ENCODE results near the gene SDCCAG8. TPM values are rescaled to one million over a fixed set of nuclear protein-coding genes. Genes with fewer than 3 reads are reported as not detected.

Gene SDCCAG8
- total and polyA plus RNA-seq, 2 of the 8 experiments (the other 6 are each of a cell fraction or from before 2014, with no cell fraction given), result 15.6 to 21.0 TPM

GRCh38 chr1:243269461-243269801 lies 13.6 kb downstream of the SDCCAG8 start:
- FAIRE-seq (no peak), DNase-seq (ENCODE audit: low read depth in 1 of 2, low spot score in 2 of 2) (no peak)
- Histone ChIP-seq H4K8ac (ENCODE audit: extremely low read depth, insufficient read depth, low read length) (no peak overlapping the region), H2AK5ac (ENCODE audit: low read depth, low read length) (no peak overlapping the region), H2BK15ac (ENCODE audit: low read length) (no peak overlapping the region), H3K18ac (ENCODE audit: extremely low read depth, low read length) (no peak overlapping the region), H3K14ac (ENCODE audit: insufficient read length) (no peak overlapping the region), H2BK12ac (ENCODE audit: low read depth, low read length) (no peak overlapping the region), H3K4me2 (ENCODE audit: insufficient read depth in 1 of 2, low read depth in 2 of 2, low read length in 2 of 2) (no peak overlapping the region), H3K23ac (ENCODE audit: insufficient read length) (no peak overlapping the region), H3K4ac (replicated peaks; ENCODE audit: insufficient read length, low read depth, low read length) (no peak overlapping the region), H4K5ac (ENCODE audit: insufficient read length, low read depth, low read length) (no peak overlapping the region), H3K9me3 (ENCODE audit: insufficient read depth in 2 of 2, low read depth in 1 of 2, low read length in 1 of 2) (no peaks in the 10 kb centered on the region), H3K4me1 (replicated peaks in 1 of 4; ENCODE audit: control insufficient read depth in 3 of 4, insufficient read depth in 4 of 4, low read length in 3 of 4) (peaks cover 0 to 10% (median 3%) of the 10 kb centered on the region in 4 experiments; a peak in 3 of 7 replicates), H3K9ac (replicated peaks in 1 of 4; ENCODE audit: extremely low read depth in 1 of 4, low read depth in 3 of 4, low read length in 3 of 4) (no peak overlapping the region), H3K27me3 (replicated peaks in 1 of 4; ENCODE audit: control insufficient read depth in 3 of 4, extremely low read depth in 1 of 4, insufficient read depth in 3 of 4, low read length in 3 of 4) (no peaks in the 10 kb centered on the region), H3K36me3 (ENCODE audit: control insufficient read depth in 2 of 4, insufficient read depth in 4 of 4, low read length in 3 of 4) (no peaks in the 10 kb centered on the region), H3K79me2 (ENCODE audit: control insufficient read depth in 1 of 2, insufficient read depth in 2 of 2, low read length in 2 of 2) (no peaks in the 10 kb centered on the region), H3K79me1 (ENCODE audit: low read depth, low read length) (no peaks in the 10 kb centered on the region), H2AFZ (ENCODE audit: low read length) (no peak overlapping the region), H4K20me1 (replicated peaks in 1 of 2; ENCODE audit: control insufficient read depth in 1 of 2, insufficient read depth in 2 of 2, low read length in 2 of 2) (no peaks in the 10 kb centered on the region), H3K27ac (ENCODE audit: low read depth, low read length) (no peak overlapping the region), H3K4me3 (ENCODE audit: extremely low read depth in 1 of 4, insufficient read depth in 2 of 4, low read depth in 3 of 4, low read length in 4 of 4) (no peak overlapping the region), H4K91ac (replicated peaks; ENCODE audit: insufficient read length, low read length) (no peak overlapping the region), H3K23me2 (ENCODE audit: low read depth, low read length) (no peaks in the 10 kb centered on the region), H2BK120ac (replicated peaks; ENCODE audit: low read depth, low read length) (no peak overlapping the region), H3K56ac (replicated peaks; ENCODE audit: insufficient read length, low read depth, low read length) (no peak overlapping the region), H2BK5ac (ENCODE audit: low read depth, low read length) (no peak overlapping the region), H2BK20ac (ENCODE audit: low read length) (no peak overlapping the region)
- POLR2A ChIA-PET (ENCODE audit: partially characterized antibody), result no interaction called here
- WGBS, 2 experiments (ENCODE audit: extremely low coverage in 1 of 2, insufficient coverage in 1 of 2, insufficient read length in 1 of 2, insufficient replicate concordance in 2 of 2, low coverage in 1 of 2, low lambda C conversion rate in 2 of 2, missing lambda C conversion rate in 1 of 2), result 82% methylated on average over 4 of the region's 4 CpGs; no CpG with 5 or more reads in 1 of the 2 experiments
- CTCF ChIA-PET (ENCODE audit: partially characterized antibody), result interaction anchor here (0.7 kb wide), 1 partner anchor 26 kb away, joined by 3 read pairs; no protein-coding TSS in a partner anchor
- no peak for TF ChIP-seq CHD1 (IDR thresholded peaks at IDR 0.05; ENCODE audit: low read depth, low read length)
- no peak for TF ChIP-seq RBBP5 (IDR thresholded peaks at IDR 0.05; ENCODE audit: borderline replicate concordance, low read depth, low read length)

Data from H1 (cell line).